Neuronal stem cell (in vitro differentiated cells): Measurements from ENCODE around the gene METTL16.

ENCODE experiments used
- DNase-seq: peaks from one replicate; pipeline ENCODE4 v3.0.0-alpha.2; 2013; ENCODE audit warnings: low spot score
- H2AFZ ChIP-seq: one replicate; pipeline ENCODE4 v1.6.1; 2013; ENCODE audit warnings: mild to moderate bottlenecking, low read length, inconsistent platforms
- H2AK5ac ChIP-seq: 2 replicates; pipeline ENCODE4 v1.6.1; 2013; ENCODE audit warnings: low read depth, mild to moderate bottlenecking, inconsistent platforms, low read length, moderate library complexity, mixed read lengths
- H2BK120ac ChIP-seq: 2 replicates; pipeline ENCODE4 v1.6.1; 2013; ENCODE audit warnings: low read depth, mild to moderate bottlenecking, inconsistent platforms, low read length, moderate library complexity, mixed read lengths
- H2BK12ac ChIP-seq: one replicate; pipeline ENCODE4 v1.6.1; 2013; ENCODE audit warnings: low read length, inconsistent platforms
- H2BK15ac ChIP-seq: 2 replicates; pipeline ENCODE4 v1.6.1; 2013; ENCODE audit warnings: mild to moderate bottlenecking, low read length, inconsistent platforms, mixed read lengths
- H2BK5ac ChIP-seq: one replicate; pipeline ENCODE4 v1.6.1; 2013; ENCODE audit warnings: inconsistent platforms, mild to moderate bottlenecking, low read length, moderate library complexity
- H3K14ac ChIP-seq: one replicate; pipeline ENCODE4 v1.6.1; 2013; ENCODE audit warnings: low read length, inconsistent platforms
- H3K18ac ChIP-seq: 2 replicates; pipeline ENCODE4 v1.6.1; 2013; ENCODE audit warnings: low read length, inconsistent platforms
- H3K23ac ChIP-seq: 2 replicates; pipeline ENCODE4 v1.6.1; 2013; ENCODE audit warnings: low read depth, mild to moderate bottlenecking, mixed read lengths, low read length, inconsistent platforms; ENCODE audit not compliant: poor library complexity
- H3K27ac ChIP-seq: replicated peaks from 3 replicates; pipeline ENCODE4 v1.5.1; 2013; ENCODE audit warnings: low read length, inconsistent platforms
- H3K27me3 ChIP-seq, 3 experiments: 2 replicates each; pipeline ENCODE4 v1.6.1; 2013; ENCODE audit warnings: low read length in 3 of 3, mild to moderate bottlenecking in 2 of 3, inconsistent platforms in 1 of 3, low read depth in 1 of 3, mixed read lengths in 1 of 3, moderate library complexity in 1 of 3; ENCODE audit not compliant: control insufficient read depth in 3 of 3, insufficient read depth in 3 of 3
- H3K36me3 ChIP-seq, 2 donors: replicated peaks in 1 of 2; 2 replicates each; pipeline ENCODE4 v1.6.1; 2013; ENCODE audit warnings: low read length in 2 of 2; ENCODE audit not compliant: control insufficient read depth in 2 of 2, insufficient read depth in 2 of 2
- H3K4ac ChIP-seq: 2 replicates; pipeline ENCODE4 v1.6.1; 2013; ENCODE audit warnings: inconsistent platforms, mild to moderate bottlenecking, low read length, moderate library complexity
- H3K4me1 ChIP-seq, 2 donors: 1 replicate in 1 of 2; 2 replicates in 1 of 2; pipeline ENCODE4 v1.6.1; 2013; ENCODE audit warnings: low read length in 2 of 2, low read depth in 1 of 2; ENCODE audit not compliant: control insufficient read depth in 2 of 2, insufficient read depth in 1 of 2
- H3K4me2 ChIP-seq: one replicate; pipeline ENCODE4 v1.6.1; 2013; ENCODE audit warnings: mild to moderate bottlenecking, low read length, inconsistent platforms; ENCODE audit not compliant: insufficient read depth, poor library complexity, severe bottlenecking
- H3K4me3 ChIP-seq, 2 donors: 2 replicates each; pipeline ENCODE4 v1.5.1; 2013; ENCODE audit warnings: low read length in 2 of 2, mild to moderate bottlenecking in 2 of 2, inconsistent platforms in 1 of 2, moderate library complexity in 1 of 2
- H3K79me1 ChIP-seq: one replicate; pipeline ENCODE4 v1.6.1; 2013; ENCODE audit warnings: low read depth, mild to moderate bottlenecking, inconsistent platforms, low read length, moderate library complexity
- H3K9ac ChIP-seq: one replicate; pipeline ENCODE4 v1.6.1; 2013; ENCODE audit warnings: mild to moderate bottlenecking, low read depth, low read length, inconsistent platforms; ENCODE audit not compliant: poor library complexity
- H3K9me3 ChIP-seq, 2 donors: replicated peaks in 1 of 2; 2 replicates each; pipeline versions ENCODE3 to v1.6.1; 2013; ENCODE audit warnings: low read length in 2 of 2, mild to moderate bottlenecking in 2 of 2, inconsistent platforms in 1 of 2, low read depth in 1 of 2, mixed read lengths in 1 of 2, moderate library complexity in 1 of 2; ENCODE audit not compliant: control insufficient read depth in 2 of 2, insufficient read depth in 1 of 2
- H4K8ac ChIP-seq: one replicate; pipeline ENCODE4 v1.6.1; 2013; ENCODE audit warnings: low read depth, mild to moderate bottlenecking, inconsistent platforms, low read length, moderate library complexity
- H4K91ac ChIP-seq: one replicate; pipeline ENCODE4 v1.6.1; 2013; ENCODE audit warnings: low read length, low read depth, mild to moderate bottlenecking, inconsistent platforms; ENCODE audit not compliant: poor library complexity
- WGBS, 2 donors: extraction: QIAGEN DNeasy Blood & Tissue Kit; methylation state at CpG; one replicate each; pipeline ENCODE4 v1.1.7; 2013; ENCODE audit warnings: missing lambda C conversion rate in 2 of 2, mixed read lengths in 1 of 2; ENCODE audit not compliant: insufficient read length in 2 of 2, insufficient replicate concordance in 1 of 2; ENCODE audit errors: extremely low coverage in 2 of 2; 5-methylcytosine and 5-hydroxymethylcytosine counted together

METTL16 gene

DNA sequence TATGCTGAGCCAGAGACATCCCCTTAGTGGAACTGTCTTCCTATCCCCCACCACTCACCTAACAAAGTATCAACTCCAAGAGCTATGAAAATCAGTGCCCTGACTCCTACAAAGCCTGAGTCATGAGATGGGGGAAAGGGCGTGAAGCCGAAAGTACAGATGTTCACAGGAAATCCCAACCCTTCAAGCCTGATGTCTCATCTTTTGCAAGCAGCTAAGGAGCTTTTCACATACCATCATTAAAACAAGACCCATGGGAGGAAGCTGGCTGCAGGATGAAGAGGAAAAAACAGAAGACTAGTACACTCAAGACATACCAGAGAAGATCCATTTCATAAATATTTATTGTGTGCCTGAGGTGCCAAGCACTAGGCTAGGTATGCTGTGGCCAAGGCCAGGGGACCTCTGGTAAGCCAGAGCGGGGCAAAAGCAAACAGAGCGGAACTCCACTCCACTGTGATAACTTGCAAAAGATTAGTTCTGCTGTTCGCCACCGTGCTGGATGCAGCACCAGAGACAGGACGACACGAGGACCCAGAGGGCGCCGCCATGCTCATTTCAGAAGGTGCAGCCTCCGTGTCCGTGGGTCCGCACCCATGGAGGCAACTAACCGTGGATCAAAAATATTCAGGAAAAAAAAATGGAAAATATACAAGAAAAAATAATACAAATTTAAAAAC lies 106.3 kb downstream of the METTL16 start:
- no peak overlapping the region for H3K18ac ChIP-seq
- H3K4me3 ChIP-seq: no peak overlapping the region
- no peak overlapping the region for H2BK120ac ChIP-seq
- H3K27me3 ChIP-seq: no peaks in the 10 kb centered on the region
- no peak overlapping the region for H3K4ac ChIP-seq
- H4K91ac ChIP-seq: no peak overlapping the region
- no peak overlapping the region for H2BK12ac ChIP-seq
- H2BK15ac ChIP-seq: no peak overlapping the region
- no peak overlapping the region for H2AFZ ChIP-seq
- H3K23ac ChIP-seq: no peak overlapping the region
- H4K8ac ChIP-seq: no peak overlapping the region
- peaks cover 0 to 7% of the 10 kb centered on the region in 2 donors for H3K36me3 ChIP-seq
- H3K4me2 ChIP-seq: no peak overlapping the region
- no CpG with 5 or more reads among the region's 14 CpGs for WGBS, 2 donors
- no peak overlapping the region for H2AK5ac ChIP-seq
- no peak overlapping the region for H2BK5ac ChIP-seq
- peaks cover 15 to 18% of the 10 kb centered on the region in 2 donors for H3K4me1 ChIP-seq
- H3K79me1 ChIP-seq: no peaks in the 10 kb centered on the region
- H3K27ac ChIP-seq: no peak overlapping the region
- H3K14ac ChIP-seq: no peak overlapping the region
- no peak for DNase-seq
- no peaks in the 10 kb centered on the region for H3K9me3 ChIP-seq
- H3K9ac ChIP-seq: no peak overlapping the region

DNA sequence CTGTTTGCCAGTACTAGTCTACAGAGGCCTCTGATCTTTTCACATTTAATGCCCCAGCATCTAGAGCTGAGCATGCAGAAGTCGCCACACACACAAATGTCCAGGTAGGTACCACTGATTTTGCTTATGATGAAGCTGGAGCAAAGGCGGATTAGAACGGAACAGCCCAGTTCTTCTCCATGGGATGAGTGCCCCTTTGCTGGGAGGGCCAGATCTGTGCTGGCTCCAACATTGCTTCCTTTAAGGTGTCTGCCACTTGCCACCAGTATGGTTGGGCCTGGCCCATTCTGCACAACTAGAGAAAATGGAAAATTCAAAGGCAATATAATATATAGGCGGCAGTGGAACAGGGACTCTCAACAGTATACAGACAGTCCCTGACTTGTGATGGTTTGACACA lies 108.6 kb downstream of the METTL16 start:
- Histone ChIP-seq H3K23ac (no peak overlapping the region), H3K9ac (no peak overlapping the region), H4K8ac (no peak overlapping the region), H2BK15ac (no peak overlapping the region), H3K4ac (no peak overlapping the region), H3K18ac (no peak overlapping the region), H2BK12ac (no peak overlapping the region), H3K27me3 (no peaks in the 10 kb centered on the region), H3K27ac (no peak overlapping the region), H3K79me1 (peaks cover 3% of the 10 kb centered on the region), H3K9me3 (no peaks in the 10 kb centered on the region), H2BK120ac (no peak overlapping the region), H3K4me1 (peaks cover 24 to 33% of the 10 kb centered on the region in 2 donors), H3K4me2 (no peak overlapping the region), H2AFZ (no peak overlapping the region), H3K4me3 (no peak overlapping the region), H2AK5ac (peak overlapping the region; percentile 79), H3K36me3 (peaks cover 0 to 7% of the 10 kb centered on the region in 2 donors), H4K91ac (no peak overlapping the region), H3K14ac (no peak overlapping the region), H2BK5ac (no peak overlapping the region)
- DNase-seq: no peak
- no CpG with 5 or more reads among the region's 4 CpGs for WGBS, 2 donors

DNA sequence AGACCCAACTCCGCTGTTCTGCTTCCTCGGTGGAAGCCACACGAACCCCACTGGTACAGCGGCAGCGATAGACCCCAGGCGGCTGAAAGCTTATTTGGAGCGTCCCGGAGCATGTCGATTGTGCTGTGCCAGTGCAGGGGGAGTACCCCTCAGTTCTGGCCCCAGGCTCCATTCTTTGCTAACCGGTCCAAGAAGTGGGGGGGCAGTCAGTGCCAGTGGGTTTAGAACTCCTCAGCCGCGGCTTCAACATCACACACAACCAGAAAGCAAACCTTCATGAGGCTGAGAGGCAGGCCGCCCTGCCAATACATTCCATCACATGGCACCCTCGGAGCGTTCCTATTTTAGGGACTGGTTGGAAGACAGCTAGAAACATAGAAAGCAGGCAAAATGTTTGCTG lies 109.1 kb downstream of the METTL16 start:
- H2BK15ac ChIP-seq: peak overlapping the region; percentile 30
- peak overlapping the region; percentile 72 for H2AFZ ChIP-seq
- peaks cover 0 to 7% of the 10 kb centered on the region in 2 donors for H3K36me3 ChIP-seq
- H2BK120ac ChIP-seq: no peak overlapping the region
- H3K18ac ChIP-seq: peak overlapping the region; percentile 90
- no peak overlapping the region for H3K14ac ChIP-seq
- H3K79me1 ChIP-seq: peaks cover 3% of the 10 kb centered on the region
- no peak overlapping the region for H4K91ac ChIP-seq
- peak overlapping the region; percentile 26 for H2BK5ac ChIP-seq
- H3K23ac ChIP-seq: no peak overlapping the region
- H2BK12ac ChIP-seq: no peak overlapping the region
- H3K4me3 ChIP-seq: peak overlapping the region; percentile 79 to 99
- H3K27me3 ChIP-seq: no peaks in the 10 kb centered on the region
- peak overlapping the region; percentile 79 for H2AK5ac ChIP-seq
- WGBS, 2 donors: no CpG with 5 or more reads among the region's 15 CpGs
- H3K27ac ChIP-seq: no peak overlapping the region
- H3K9me3 ChIP-seq: no peaks in the 10 kb centered on the region
- H3K4me2 ChIP-seq: peak overlapping the region; percentile 95
- no peak for DNase-seq
- no peak overlapping the region for H3K4ac ChIP-seq
- H4K8ac ChIP-seq: no peak overlapping the region
- peak overlapping the region; percentile 72 for H3K9ac ChIP-seq
- peaks cover 25 to 37% of the 10 kb centered on the region in 2 donors for H3K4me1 ChIP-seq

DNA sequence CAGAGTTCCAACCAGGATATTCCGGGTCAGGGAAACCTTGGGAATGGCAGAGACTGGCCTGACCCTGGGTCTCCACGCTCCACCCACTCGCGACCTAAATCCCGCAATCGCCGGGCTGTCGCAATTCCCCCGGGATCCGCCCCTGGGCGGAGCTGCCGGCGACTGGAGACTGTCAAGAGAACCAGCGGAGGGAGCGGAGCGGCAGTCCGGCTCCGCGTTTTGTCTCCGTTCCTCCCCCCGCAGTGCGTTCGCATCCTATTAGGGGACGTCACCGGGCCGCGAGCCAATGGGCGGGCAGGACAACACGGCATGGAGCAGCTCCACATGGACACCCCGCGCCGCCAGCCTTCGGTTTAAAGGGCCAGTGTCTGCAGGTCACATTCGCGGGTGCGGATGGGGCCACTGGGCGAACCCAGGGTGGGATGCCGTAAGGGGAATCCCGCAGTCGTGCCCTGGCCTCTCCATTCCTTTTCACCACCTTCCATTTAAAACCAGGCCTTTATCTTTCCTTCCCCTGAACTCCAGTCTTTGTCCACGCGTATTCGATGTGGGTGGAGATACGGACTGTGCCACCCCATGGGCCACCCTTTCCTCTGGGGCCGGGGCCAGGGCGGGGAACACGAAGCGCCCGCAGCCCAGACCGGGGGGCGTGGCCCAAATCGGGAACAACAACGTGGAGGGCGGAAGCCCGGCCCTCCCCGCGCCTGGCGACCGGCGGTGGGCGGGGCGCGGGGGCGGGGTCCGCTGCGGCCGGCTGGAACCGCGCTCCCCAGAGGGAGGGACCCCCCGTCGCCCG lies 110.1 kb downstream of the METTL16 start:
- Histone ChIP-seq H3K9me3 (no peaks in the 10 kb centered on the region), H3K23ac (no peak overlapping the region), H2BK12ac (no peak overlapping the region), H3K4me1 (peaks cover 22 to 36% of the 10 kb centered on the region in 2 donors), H2BK15ac (no peak overlapping the region), H4K8ac (no peak overlapping the region), H2BK120ac (no peak overlapping the region), H3K18ac (peak overlapping the region; percentile 81), H3K14ac (no peak overlapping the region), H3K79me1 (peaks cover 3% of the 10 kb centered on the region), H3K27me3 (no peaks in the 10 kb centered on the region), H2AFZ (peak overlapping the region; percentile 97), H3K36me3 (peaks cover 0 to 7% of the 10 kb centered on the region in 2 donors), H2AK5ac (no peak overlapping the region), H3K4me2 (peak overlapping the region; percentile 95), H3K4ac (no peak overlapping the region), H4K91ac (no peak overlapping the region), H3K9ac (no peak overlapping the region), H2BK5ac (no peak overlapping the region), H3K27ac (peak overlapping the region; percentile 87), H3K4me3 (peak overlapping the region; percentile 88 to 99)
- WGBS, 2 donors: no CpG with 5 or more reads among the region's 72 CpGs
- peak; percentile 99 for DNase-seq
